Pulmonary artery endothelial cell (primary cell): Measurements from ENCODE around the gene CP. TPM values are rescaled to one million over a fixed set of nuclear protein-coding genes. Genes with fewer than 3 reads are reported as not detected.
"Not testable (repeated sequence)": the region's sequence is repeated elsewhere in the genome, so short reads cannot be mapped to it uniquely, and the experiment has no call there.

Source experiments
- DNase-seq: peaks from one replicate; pipeline ENCODE4 v3.0.0-alpha.2; 2011; ENCODE audit warnings: low read depth, low spot score
- total RNA-seq: library from RNA; depleted of rRNA; stranded (reverse); fragments of >200 nt; gene quantifications from 2 replicates; pipeline ENCODE4 v1.2.3, GENCODE V29; 2014

Gene CP
- 0.13 and 0.99 TPM in 2 replicates for total RNA-seq

DNA sequence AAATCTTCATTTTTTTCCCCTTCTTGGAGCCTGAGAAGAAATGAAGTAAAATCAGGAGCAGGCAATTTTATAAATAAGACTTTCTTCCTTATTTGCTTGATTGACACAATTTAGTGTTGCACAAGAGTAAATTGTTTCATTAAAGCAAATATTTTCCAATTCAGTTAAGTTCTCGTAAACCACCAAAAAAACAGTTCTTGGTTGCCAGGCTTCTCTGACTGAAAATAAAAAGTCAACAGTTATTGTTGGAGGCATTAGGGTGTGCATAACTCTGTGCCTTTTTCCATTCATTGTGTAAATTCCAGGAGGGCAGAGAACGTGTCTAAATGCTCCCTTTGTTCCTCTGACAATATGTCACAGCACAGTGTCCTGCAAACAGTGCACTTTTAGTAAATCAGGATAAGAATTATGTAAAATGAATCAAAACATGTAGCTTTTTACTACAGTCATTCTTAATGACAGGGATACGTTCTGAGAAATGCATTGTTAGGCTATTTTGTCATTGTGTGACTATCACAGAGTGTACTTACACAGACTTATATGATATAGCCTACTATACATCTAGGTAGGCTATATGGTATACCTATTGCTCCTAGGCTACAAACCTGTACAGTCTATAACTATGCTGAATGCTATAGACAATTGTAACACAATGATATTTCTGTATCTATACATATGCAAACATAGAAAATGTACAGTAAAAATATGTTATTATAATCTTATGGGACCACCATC, at the start of gene CP:
Gene CP, minus strand, starts transcription at position 47 of the 735 bp plus-strand sequence. Its CDS starts 37 bp downstream, at position 10.
- no peak for DNase-seq

DNA sequence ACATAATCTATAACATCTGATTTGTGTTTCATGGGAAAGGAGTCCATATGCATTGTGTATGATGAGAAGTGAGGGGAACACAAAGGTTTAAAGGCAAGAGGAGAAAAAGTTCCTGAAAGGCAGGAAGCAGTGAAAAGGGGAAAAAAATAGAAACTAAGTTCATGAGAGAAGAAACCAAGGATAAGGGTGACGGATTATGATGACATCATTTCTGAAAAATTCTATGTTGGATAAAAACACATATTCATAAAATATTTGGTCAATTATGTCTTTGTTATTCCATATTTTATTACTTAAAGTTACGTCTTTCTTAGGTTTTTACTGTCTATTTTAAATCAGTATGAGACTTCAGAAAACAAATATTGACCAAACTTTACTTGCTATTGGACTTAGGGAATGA, 48.6 kb upstream of the CP start:
- no peak for DNase-seq

DNA sequence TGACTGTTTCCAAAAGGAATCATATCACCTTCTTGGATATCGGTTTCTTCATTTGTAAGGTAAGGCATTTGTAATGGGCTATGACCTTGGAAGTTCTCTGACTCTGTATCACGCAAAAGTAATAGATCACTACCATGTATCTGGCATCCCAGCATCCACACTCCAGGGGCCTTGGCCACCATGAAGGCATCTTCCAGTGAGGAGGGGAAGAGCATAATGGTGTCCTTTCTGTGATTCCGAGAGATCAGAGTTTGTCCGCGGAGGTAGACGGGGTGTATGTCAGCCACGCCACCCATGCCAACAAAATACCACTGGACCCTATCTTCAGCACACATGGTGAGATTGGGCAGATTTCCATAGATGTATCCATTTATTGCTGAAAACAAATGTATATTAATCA, 48.1 kb upstream of the CP start:
- DNase-seq: no peak

GRCh38 chr3:149267565-149267964, 45.9 kb upstream of the CP start:
- no peak for DNase-seq

DNA sequence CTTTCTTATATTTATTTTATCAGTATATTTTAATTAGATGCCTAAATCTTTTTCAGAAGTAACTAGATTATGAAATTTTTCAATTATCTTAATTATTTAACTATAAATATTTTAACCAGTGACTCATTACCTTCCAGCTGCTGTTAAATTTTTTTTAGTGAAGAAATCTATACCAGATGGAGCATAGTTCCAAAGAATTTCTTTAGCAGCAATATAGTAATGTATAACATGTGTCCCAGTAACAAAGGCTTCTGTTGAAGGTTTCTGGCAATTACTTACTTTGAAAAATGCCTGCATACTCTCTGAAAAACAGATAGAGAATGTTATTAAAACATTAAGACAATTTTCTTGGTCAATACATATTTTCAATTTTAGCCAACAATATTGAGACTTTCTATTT, 45.1 kb upstream of the CP start:
- no peak for DNase-seq

DNA sequence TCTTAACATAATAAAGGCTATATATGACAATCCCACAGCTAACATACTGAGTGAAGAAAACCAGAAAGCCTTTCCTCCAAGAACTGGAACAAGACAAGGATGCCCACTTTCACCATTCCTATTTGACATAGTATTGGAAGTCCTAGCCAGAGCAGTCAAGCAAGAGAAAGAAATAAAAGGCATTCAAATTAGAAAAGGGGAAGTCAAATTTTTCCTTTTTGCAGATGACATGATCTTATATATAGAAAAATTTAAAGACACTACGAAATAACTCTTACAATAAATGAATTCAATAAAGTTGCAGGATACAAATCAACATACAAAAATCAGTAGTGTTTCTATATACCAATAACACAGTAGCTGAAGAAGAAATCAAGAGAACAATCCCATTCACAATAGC, 42.2 kb upstream of the CP start:
- no peak for DNase-seq

GRCh38 chr3:149258714-149259113, 37.1 kb upstream of the CP start:
- no peak for DNase-seq

DNA sequence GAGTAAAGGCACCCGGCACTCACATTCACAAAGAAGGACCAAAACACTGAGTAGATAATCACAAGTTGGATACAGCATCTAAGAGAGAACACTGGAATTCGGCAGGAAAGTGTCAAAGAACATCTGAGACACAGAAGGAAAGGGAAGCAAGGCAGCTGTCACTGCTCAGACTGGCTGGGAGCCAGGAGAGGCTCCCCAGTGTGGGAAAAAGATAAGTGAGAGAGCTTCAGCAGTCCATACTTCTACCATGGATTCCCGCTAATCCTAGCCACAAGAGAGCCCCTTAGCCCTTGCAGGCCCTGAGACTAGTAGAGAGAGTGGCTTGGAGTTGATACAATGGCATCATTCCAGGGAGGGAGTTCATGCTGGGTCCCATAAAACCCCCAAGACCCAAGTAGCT, 36.7 kb upstream of the CP start:
- no peak for DNase-seq

GRCh38 chr3:149252272-149252671, 30.6 kb upstream of the CP start:
- no peak for DNase-seq

- DNase-seq: no peak
Measured at GRCh38 chr3:149251186-149251585, 29.6 kb upstream of the CP start.

DNA sequence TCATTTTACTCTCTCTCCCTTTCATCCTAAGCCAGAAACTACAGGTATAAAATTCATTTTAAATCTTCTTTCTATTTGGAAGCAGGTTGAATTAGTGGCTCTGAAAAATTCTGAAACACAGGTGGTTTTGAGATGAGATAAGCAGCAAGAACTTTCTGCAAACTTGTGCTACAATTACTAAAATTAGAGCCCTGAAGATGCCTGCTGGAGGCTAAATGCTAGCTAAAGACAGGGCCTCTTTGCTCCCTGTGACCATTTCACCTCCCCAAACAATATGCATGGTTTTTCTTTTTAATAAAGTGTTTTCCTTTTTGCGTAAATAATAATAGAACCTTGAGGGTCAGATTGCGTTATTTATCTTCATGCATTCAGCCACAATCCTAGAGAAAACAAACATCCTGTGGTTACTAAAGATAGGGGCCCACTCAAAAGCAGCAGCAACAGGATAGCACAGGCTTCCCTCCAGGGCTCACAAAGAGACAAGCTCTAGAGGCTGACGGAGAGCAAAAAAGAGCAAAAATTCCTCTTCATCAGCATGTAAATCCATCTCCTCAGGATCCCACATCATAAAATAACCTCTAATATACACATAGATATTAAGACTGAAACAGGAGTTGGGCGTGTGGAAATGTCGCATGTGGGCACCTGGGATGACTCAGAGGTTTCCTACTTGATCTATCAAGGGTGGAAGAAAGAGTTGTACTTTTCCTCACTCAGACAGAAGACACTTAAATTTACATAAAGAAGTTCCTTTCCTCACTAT, 26.5 kb upstream of the CP start:
- DNase-seq: no peak

- no peak for DNase-seq
Measured at GRCh38 chr3:149247008-149247710, 25.5 kb upstream of the CP start.

GRCh38 chr3:149245738-149246451, 24.3 kb upstream of the CP start:
- DNase-seq: no peak

DNA sequence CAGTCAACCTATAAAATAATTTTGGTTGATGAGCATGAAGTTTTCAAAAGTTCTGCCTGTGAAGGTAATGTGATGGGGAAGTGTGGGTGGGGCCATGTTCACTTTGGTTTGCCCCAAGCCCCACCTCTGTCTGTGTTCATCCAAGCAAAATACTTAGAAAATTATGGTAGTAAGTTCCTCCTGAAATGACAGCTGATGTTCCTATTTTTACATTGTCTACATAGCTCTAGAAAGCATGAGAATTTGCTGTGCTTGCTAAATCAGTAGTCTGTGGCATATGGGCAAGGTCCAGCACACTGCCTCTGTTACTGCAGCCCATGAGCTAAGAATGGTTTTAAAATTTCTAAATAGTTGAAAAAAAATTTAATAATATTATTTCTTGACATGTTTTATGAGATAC, 21.9 kb upstream of the CP start:
- DNase-seq: no peak

GRCh38 chr3:149239357-149239936, 17.8 kb upstream of the CP start:
- DNase-seq: no peak

DNA sequence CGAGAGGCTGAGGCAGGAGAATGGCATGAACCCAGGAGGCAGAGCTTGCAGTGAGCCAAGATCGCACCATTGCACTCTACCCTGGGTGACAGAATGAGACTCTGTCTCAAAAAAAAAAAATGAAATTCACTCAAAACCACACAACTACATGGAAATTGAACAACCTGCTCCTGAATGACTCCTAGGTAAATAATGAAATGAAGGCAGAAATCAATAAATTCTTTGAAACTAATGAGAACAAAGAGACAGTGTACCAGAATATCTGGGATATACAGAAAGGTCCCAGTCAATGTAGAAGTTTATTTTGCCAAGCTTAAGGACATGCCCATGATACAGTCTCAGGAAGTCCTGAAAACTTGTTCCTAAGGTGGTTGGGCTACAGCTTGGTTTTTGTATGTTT, 16.6 kb upstream of the CP start:
- not testable (repeated sequence) for DNase-seq

DNA sequence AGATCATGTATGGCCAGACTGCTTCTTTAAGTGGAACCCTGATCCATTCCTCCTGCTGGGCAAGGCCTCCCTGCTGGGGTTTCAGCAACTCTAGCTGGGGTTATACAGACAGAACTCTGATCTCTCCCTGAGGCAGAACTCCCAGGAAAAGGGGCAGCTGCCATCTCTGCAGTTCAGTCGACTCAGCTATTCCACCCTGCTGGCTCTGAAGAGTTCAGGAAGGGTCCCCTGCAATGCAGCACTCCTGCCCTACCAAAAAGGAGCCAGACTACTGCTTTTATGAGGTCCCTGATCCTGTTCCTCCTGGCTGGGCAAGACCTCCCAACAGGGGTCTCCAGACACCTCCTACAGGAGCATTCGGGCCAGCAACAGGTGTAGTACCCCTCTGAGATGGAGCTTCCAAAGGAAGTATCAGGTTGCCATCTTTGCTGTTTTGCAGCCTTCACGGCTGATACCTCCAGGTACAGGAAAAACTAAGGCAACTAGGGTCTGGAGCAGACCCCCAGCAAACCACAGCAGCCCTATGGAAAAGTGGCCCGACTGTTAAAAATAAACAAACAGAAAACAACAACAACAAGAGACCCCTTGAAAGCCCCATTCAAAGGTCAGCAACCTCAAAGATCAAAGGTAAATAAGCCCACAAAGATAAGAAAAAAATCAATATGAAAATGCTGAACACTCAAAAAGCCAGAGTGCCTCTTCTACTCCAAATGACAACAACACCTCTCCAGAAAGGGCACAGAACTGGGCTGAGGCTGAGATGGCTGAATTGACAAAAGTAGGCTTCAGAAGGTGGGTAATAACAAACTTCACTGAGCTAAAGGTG, 14.2 kb upstream of the CP start:
- DNase-seq: no peak

- no peak for DNase-seq
Measured at GRCh38 chr3:149234671-149235245, 13.1 kb upstream of the CP start.

- no peak for DNase-seq
Measured at GRCh38 chr3:149233323-149233722, 11.7 kb upstream of the CP start.

- DNase-seq: no peak
Measured at GRCh38 chr3:149231871-149232270, 10.2 kb upstream of the CP start.
